T-helper 2 cell (primary cell): Measurements from ENCODE around the gene BPIFB3.

Source experiments
- DNase-seq, 5 experiments: peaks; one replicate each; pipeline versions ENCODE4 v3.0.0 to v3.0.0-alpha.2; 2012 to 2022

Gene BPIFB3

GRCh38 chr20:33015700-33016580 lies 37.8 kb upstream of the BPIFB3 start:
- no peak for DNase-seq

- DNase-seq = no peak
Measured at GRCh38 chr20:33016581-33017109, 37.1 kb upstream of the BPIFB3 start.

GRCh38 chr20:33017542-33017941 lies 36.2 kb upstream of the BPIFB3 start:
- DNase-seq = no peak

- DNase-seq = no peak
Measured at GRCh38 chr20:33018169-33018931, 35.4 kb upstream of the BPIFB3 start.

GRCh38 chr20:33019465-33020277 lies 34.0 kb upstream of the BPIFB3 start:
- no peak for DNase-seq

GRCh38 chr20:33020278-33021161 lies 33.2 kb upstream of the BPIFB3 start:
- no peak for DNase-seq

GRCh38 chr20:33021879-33022278 lies 31.8 kb upstream of the BPIFB3 start:
- DNase-seq = no peak

GRCh38 chr20:33022289-33022688 lies 31.4 kb upstream of the BPIFB3 start:
- DNase-seq = no peak

GRCh38 chr20:33022694-33023438 lies 30.8 kb upstream of the BPIFB3 start:
- no peak for DNase-seq

GRCh38 chr20:33023439-33024242 lies 30.1 kb upstream of the BPIFB3 start:
- DNase-seq = no peak

- no peak for DNase-seq
Measured at GRCh38 chr20:33024243-33024560, 29.5 kb upstream of the BPIFB3 start.

- DNase-seq = no peak
Measured at GRCh38 chr20:33024609-33025317, 28.9 kb upstream of the BPIFB3 start.

GRCh38 chr20:33025318-33025876 lies 28.3 kb upstream of the BPIFB3 start:
- DNase-seq = no peak

- no peak for DNase-seq
Measured at GRCh38 chr20:33026072-33026778, 27.5 kb upstream of the BPIFB3 start.

- no peak for DNase-seq
Measured at GRCh38 chr20:33026779-33027759, 26.6 kb upstream of the BPIFB3 start.

- no peak for DNase-seq
Measured at GRCh38 chr20:33027769-33028751, 25.6 kb upstream of the BPIFB3 start.
